NOMO-1 treated with DMSO at 0.1 percent for 48 hours (cell line): ENCODE measurements around the gene ATP5MK.
"Not testable (repeated sequence)": the region's sequence is repeated elsewhere in the genome, so short reads cannot be mapped to it uniquely, and the experiment has no call there.

ENCODE experiments used
- DNase-seq: peaks from one replicate; lab custom pipeline; 2025; ENCODE audit not compliant: unreplicated experiment; lab: John Stamatoyannopoulos, UW

ATP5MK gene, protein sequence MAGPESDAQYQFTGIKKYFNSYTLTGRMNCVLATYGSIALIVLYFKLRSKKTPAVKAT

DNA sequence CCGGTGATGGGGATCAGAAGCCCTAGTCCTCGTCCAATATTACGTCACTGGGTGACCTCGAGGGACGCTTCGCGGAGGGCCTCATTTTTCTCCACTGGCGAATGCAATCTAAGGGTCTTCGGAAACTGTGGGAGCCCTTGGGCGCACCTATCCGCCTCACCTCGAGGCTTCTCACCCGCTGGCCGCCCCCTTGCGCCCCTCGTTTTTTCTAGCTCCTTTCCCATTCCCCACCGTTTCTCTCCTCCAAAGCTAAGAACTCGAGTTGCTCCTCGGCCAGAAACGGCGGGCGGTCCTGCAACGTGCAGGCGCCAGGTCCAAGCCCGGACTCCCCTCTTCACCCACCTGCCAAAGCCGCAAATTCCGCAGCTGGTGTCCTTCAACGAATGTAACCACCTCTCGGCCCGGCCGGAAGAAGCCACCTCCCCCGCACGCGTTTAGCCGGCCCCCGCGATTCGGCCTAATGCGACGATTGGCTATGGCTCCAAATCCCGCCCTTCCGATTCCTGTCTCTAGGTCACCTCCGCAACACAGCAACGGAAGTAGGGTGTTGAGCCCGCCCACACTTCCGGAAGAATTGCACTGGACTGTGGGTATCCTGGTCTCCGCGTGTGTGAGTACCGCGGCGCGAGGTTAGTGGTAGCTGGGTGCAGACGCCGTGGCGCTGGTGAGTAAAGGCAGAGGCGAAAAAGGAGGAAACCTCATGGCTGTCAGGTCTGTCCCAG, at the start of gene ATP5MK, which contains the start of gene PDCD11:
Gene ATP5MK, minus strand, starts transcription at position 409 of the 722 bp plus-strand sequence. CDS start 4,018 bp downstream, outside the sequence.
Gene PDCD11, plus strand, starts transcription at position 560 of the 722 bp plus-strand sequence. CDS start 1,801 bp downstream, outside the sequence.
- DNase-seq = peak; percentile 99

DNA sequence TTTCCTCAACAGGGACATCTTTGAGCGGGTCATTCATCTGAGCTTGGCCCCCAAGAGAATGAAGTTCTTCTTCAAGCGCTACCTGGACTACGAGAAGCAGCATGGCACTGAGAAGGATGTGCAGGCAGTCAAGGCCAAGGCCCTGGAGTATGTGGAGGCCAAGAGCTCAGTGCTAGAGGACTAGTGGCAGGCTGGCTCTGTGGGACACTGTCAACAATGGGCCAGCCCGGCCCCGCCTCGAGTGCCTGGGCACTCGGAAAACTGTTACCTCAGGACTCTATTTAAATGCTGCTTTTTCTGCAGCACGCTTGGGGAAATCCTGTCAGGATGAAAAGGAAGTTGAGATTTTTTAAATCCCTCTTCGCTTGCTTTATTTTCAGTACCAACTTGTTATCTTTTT, 49.1 kb upstream of the ATP5MK start:
- no peak for DNase-seq

DNA sequence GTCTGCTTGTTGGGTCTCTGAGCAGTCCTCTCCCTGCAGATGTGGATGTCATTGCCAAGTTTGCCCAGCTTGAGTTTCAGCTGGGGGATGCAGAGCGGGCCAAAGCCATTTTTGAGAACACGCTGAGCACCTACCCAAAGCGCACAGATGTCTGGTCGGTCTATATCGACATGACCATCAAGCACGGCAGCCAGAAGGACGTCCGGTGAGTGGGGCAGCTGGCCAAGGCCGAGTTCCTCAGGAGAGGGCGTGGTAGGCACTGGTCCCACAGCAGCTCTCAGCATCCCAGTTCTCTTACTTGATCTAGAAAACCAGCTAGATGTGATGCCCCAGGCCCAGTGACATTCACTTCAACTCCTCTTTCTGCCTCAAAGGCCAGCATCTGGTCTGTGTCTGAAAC, 48.2 kb upstream of the ATP5MK start:
- no peak for DNase-seq

DNA sequence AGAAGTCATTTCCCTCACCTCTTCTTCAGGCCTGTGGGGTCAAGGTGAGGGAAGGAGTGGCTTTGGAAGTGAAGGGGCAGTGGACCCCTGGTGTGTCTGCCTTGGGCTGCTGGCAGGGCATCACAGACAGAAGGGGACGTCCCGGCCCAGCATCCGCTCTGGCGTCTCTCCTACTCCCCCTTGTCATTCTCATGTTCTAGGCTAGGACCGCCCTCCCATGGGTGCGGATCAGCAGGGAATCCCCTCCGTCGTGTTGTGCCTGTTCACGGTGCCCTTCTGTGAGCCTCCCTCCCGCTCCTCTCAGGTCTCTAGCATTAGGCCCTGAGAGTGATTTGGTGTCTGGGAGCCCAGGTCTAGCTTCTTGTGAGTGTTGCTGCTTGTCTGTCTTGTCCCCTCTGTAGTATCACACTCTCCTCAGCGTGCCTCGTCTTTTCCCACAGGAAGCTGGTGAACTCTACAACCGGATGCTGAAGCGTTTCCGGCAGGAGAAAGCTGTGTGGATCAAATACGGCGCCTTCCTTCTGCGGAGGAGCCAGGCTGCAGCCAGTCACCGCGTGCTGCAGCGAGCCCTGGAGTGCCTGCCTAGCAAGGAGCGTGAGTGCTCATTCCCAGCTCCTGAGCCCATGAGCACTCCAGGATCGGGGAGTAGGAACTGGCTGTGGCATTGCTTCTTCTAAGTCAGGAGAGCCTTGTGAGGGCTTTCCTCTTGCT, 47.4 kb upstream of the ATP5MK start:
- DNase-seq = no peak

DNA sequence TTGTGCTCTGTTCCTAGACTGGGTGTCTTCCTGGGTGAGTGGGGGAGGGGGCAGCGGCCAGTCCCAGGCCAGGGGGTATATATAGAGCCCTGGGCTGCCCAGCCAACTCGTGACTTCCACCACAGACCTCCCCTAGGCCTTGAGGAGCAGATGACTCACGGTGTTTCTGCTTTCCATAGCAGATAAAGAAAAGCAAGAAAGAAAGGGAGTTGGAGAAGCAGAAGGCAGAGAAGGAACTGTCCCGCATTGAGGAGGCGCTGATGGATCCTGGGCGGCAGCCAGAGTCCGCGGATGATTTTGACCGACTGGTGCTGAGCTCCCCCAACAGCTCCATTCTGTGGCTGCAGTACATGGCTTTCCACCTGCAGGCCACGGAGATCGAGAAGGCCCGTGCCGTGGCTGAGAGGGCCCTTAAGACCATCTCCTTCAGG, 45.8 kb upstream of the ATP5MK start:
- DNase-seq = no peak

DNA sequence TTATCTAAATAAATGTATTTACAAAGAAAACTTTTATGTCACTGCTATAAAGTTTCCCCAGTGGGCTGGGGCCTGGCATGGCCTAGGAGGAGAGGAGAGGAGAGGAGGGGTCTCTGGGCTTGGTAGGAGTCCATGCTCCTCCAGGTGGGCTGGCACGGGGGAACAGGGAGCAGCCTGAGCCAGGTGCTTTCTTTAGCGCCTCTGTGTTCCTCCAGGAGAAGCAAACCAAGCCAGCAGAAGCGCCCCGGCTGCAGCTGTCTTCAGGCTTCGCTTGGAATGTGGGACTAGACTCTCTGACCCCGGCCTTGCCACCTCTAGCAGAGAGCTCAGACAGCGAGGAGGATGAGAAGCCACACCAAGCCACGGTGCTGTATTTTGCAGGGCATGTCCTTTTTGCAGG, 45.3 kb upstream of the ATP5MK start:
- DNase-seq = no peak

DNA sequence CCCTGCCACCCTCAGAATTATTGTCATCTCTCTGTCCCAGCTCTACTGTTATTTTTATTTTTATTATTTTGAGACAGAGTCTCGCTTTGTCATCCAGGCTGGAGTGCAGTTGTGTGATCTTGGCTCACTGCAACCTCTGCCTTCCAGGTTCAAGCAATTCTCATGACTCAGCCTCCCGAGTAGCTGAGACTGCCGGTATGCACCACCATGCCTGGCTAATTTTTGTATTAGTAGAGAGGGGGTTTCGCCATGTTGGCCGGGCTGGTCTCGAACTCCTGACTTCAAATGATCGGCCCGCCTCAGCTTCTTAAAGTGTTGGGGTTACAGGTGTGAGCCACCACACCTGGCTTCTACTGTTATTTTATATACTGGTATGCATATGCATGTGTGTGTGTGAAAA, 44.9 kb upstream of the ATP5MK start:
- no peak for DNase-seq

DNA sequence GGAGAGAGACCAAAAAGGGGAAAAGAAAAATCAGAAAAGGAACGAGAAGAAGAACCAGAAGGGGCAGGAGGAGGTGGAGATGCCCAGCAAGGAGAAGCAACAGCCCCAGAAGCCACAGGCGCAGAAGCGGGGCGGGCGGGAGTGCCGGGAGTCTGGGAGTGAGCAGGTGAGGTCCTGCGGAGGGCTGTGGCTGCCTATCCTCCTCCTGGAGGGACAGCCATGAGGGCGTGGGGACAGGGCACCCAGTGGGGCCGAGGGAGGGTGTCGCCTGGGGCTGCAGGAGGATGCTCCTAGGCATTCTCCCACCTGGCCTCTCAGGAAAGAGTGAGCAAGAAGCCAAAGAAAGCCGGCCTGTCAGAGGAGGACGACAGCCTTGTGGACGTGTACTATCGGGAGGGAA, 44.1 kb upstream of the ATP5MK start:
- no peak for DNase-seq

DNA sequence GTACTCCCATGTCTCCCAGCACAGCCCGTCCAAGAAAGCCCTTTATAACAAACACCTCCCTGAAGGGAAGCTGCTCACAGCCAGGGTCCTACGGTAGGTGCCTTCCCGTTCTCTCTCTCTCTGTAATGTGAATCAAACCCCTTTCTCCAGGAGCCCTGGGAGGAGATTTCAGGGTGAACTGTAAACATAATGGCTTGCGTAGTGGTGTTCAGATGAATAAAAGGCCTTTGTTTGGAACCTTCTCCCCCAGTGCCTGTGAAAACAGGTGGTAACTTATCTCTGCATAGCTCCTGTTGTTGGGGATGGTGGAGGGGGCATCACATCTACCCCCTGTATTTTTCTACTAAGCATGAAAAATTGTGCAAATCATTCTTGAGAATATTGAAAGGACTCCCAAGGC, 43.5 kb upstream of the ATP5MK start:
- no peak for DNase-seq

DNA sequence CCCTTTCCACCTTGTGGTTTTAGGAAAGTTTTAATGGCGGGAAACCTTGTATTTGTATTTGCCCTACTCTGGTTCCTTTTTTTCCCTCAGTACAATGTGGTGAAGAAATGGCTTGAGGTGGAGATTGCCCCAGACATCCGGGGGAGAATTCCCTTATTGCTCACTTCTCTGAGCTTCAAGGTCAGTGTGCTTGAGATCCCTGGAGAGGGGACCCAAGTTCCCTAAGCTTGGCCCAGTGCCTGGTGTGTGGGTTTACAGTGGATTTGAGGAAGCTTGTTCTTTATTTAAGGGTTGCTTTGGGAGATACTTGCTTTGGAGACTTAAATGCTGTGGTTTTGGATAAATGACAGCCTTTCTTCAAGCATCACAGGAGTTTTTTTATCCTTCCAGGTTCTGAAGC, 37.6 kb upstream of the ATP5MK start:
- DNase-seq = no peak

DNA sequence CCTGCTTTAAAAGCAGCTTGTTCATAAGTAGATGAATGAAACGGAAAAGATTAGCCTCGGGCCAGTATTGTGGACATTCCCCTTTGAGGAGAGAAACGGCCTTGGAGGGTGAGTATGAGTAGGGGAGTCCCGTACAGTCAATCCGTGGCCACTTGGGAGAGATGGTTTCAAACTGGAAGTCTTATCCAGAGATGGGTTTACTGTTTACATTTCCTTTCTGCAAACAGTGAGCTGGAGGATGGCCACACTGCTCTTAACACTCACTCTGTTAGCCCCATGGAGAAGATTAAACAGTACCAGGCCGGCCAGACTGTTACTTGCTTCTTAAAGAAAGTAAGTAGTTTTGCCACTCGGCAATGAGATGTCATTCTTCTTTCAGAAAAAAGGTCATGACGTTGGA, 35.6 kb upstream of the ATP5MK start:
- no peak for DNase-seq

DNA sequence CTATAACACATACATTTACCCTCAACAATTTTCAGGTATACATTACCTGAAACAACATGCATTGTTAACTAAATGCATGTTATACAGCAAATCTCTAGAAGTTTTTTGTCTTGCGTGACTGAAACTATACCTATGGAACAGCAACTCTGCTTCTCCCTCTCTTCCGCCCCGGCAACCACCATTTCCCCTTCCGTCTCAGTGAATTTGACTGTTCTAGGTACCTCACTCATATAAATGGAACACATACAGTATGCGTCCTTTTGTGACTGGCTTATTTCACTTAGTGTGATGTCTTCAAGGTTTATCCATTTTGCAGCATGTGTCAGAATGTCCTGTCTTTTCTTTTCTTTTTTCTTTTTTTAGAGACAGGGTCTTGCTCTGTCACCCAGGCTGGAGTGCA, 33.4 kb upstream of the ATP5MK start:
- no peak for DNase-seq

DNA sequence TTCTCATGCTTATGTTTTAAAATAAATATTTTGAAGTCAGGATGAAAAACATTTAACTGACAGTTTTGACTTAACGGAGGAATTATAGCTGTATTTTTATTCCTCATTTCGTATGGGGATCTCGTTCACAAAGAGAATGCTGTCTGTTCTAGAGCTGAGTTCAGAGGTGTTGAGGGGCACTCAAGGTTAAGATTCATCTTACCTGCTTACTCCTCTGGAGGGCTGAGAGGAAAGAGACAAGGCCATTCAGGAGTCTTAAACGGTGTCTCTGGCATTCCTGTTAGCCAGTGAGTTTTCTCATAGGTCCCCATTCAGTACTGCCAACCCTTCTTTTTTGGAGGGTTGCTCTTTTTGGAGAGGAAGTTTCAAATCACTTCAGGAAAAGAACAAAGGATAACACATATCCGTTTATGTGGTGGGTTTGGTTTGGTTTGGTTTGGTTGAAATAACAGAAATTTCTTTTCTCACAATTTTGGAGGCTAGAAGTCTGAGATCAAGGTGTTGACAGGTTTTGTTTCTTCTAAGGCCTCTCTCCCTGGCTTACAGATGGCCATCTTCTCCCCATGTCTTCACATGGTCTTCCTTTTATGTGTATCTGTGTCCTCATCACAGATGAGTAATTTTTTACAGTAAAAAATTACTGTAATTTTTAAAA, 32.8 kb upstream of the ATP5MK start:
- DNase-seq = no peak

DNA sequence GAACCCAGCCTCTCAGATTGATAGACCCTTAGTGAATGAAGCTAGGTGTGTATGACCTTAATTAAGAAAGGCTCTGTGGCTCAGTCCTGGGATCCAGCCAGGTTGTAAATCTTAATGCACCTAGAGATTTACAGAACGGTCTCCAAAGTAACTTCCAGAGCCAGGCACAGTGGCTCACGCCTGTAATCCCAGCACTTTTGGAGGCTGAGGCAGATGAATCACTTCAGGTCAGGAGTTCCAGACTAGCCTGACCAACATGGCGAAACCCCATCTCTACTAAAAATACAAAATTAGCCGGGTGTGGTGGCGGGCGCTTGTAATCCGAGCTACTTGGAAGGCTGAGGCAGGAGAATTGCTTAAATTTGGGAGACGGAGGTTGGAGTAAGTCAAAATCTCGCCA, 31.6 kb upstream of the ATP5MK start:
- no peak for DNase-seq

DNA sequence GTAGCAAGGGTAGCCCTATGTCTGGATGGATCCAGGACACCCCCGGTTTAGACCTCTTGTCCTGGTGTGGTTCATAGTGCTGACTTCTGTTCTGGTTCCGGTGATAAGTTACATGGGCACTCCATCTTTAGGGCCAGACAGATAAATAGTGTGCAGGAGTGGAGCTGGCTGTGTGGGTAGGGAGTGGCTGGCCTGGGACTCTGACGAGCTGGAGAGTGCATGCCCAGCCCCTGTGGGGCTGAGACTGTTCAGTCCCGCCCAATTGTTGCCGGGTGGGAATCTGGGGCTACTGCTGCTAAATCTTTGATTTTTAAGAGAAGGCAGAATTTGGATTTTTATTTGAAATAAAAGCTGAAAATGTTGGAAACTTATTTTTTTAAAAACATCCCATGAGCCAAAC, 27.5 kb upstream of the ATP5MK start:
- no peak for DNase-seq

DNA sequence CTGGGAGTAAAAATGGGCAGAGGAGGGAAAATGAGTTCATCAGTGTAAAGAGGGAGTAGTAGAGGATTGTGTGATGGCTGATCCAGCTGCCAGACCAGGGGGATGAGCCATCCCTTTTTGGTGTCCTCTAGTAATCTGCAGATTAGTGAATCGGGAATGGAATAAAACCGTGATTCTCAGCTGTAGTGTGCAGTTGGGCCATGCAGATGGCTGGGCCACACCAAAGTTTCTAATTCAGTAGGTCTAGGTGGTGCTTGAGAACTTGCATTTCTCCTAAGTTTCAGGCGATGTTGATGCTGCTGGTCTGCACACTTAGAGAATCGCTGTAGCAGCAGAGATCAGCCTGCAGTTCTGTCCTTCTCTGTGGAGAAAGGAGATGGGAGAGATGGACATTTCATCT, 22.8 kb upstream of the ATP5MK start:
- DNase-seq = no peak

DNA sequence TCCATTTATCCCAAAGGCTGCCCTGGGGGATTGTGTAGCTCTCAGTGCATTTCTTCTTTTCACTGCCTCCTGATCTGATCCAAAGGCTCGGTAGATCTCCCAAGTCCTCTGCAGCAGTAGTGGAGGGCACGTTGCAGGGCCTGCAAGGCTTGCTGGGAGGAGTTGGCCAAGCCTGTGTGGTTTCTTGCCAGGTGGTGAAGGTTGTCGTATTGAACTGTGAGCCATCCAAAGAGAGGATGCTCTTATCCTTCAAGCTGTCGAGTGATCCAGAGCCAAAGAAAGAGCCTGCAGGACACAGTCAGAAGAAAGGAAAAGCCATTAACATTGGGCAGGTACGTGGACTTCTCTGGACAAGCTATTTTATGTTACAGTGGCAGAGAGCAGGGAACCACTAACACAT, 21.3 kb upstream of the ATP5MK start:
- DNase-seq = no peak

DNA sequence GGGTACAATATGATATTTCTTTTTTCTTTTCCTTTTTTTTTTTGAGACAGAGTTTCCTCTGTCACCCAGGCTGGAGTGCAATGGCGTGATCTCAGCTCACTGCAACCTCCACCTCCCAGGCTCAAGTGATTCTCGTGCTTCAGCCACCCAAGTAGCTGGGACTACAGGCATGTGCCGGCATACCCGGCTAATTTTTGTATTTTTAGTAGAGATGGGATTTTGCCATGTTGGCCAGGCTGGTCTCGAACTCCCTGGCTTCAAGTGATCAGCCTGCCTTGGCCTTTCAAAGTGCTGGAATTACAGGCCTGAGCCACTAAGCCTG, 20.8 kb upstream of the ATP5MK start:
- not testable (repeated sequence) for DNase-seq

DNA sequence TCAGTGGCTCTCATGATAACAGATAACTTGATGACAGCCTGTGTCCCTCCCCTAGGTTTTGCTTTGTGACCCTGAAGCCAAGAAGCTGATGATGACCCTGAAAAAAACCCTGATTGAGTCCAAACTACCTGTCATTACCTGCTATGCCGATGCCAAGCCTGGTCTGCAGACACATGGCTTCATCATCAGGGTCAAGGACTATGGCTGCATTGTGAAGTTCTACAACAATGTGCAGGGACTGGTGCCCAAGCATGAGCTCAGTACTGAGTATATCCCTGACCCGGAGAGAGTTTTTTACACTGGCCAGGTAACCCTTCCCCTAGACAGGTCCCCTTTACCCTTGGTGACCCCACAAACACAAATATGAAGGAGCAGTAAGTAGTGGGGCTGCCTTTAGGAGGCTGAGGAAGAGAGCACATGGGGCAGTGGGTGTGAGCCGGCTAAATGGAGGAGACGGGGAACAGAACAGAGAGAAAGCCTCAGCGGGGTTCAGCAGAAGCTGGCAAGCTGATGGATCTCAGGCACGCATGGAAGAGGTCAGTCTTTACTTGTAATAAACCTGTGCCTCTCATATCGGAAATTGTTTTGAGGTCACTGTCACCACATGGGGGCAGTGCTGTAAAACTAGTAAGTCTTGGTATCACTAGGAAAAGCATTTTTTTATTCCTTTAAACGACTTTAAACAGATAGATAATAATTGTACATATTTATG, 20.3 kb upstream of the ATP5MK start:
- peak; percentile 50 for DNase-seq

DNA sequence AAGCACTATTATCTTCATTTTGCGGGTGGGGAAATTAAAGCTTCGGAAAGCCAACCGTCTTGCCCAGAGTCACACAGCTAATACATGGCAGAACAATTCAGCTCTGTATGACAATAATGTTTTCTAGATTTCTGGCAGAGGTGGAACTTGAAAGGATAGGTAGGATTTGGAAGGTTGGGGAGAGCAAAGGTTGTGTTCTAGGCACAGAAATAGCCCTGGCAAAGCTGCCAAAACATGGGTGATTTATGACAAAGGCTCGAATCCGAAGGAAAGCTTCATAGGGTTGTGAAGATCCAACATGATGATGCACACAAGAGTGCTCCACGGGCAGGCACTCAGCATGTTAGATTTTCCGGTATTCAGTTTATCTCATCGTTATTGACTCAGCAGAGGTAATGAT, 19.3 kb upstream of the ATP5MK start:
- DNase-seq = no peak

DNA sequence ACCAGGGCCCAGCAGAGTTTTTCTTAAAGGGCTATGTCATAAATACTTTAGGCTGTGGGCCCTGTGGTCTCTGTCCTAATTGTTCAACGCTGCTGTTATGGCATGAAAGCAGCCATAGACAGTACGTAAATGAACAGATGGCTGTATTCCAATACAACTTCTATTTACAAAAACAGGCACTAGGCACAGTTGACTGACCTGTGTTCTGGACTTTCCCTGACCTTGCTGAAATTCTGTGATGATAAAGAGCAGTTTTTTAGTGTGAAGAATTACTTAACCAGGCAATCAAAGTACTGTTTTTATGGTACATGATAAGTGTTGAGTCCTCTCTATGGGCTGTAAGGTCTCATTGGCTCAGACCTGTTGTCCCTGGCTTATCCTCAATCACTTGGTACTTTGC, 17.3 kb upstream of the ATP5MK start:
- DNase-seq = no peak
